ENCODE measurements around the gene AKAP6.
"Not testable (repeated sequence)": the region's sequence is repeated elsewhere in the genome, so short reads cannot be mapped to it uniquely, and the experiment has no call there.

Gene AKAP6

GRCh38 chr14:32374155-32374554 is 45.1 kb downstream of the AKAP6 start:
- DNase-seq: no peak

- DNase-seq: no peak
These were observed 46.6 kb downstream of the AKAP6 start for GRCh38 chr14:32375663-32376062.

GRCh38 chr14:32377046-32377646 is 48.0 kb downstream of the AKAP6 start:
- no peak for DNase-seq

GRCh38 chr14:32378284-32378683 is 49.2 kb downstream of the AKAP6 start:
- DNase-seq: no peak

- no peak for DNase-seq
These were observed 50.3 kb downstream of the AKAP6 start for GRCh38 chr14:32379447-32379846.

GRCh38 chr14:32381869-32382268 is 52.8 kb downstream of the AKAP6 start:
- no peak for DNase-seq

- no peak for DNase-seq
These were observed 53.6 kb downstream of the AKAP6 start for GRCh38 chr14:32382704-32383103.

- DNase-seq: no peak
These were observed 54.4 kb downstream of the AKAP6 start for GRCh38 chr14:32383364-32384009.

- no peak for DNase-seq
These were observed 55.4 kb downstream of the AKAP6 start for GRCh38 chr14:32384464-32384863.

- DNase-seq: not testable (repeated sequence)
These were observed 58.2 kb downstream of the AKAP6 start for GRCh38 chr14:32387295-32387694.

- DNase-seq: no peak
These were observed 64.0 kb downstream of the AKAP6 start for GRCh38 chr14:32393119-32393518.

- DNase-seq: no peak
These were observed 64.9 kb downstream of the AKAP6 start for GRCh38 chr14:32394038-32394437.

GRCh38 chr14:32396885-32397284 is 67.8 kb downstream of the AKAP6 start:
- no peak for DNase-seq

GRCh38 chr14:32397861-32398640 is 69.0 kb downstream of the AKAP6 start:
- no peak for DNase-seq

GRCh38 chr14:32399920-32400319 is 70.8 kb downstream of the AKAP6 start:
- no peak for DNase-seq

- DNase-seq: no peak
These were observed 71.4 kb downstream of the AKAP6 start for GRCh38 chr14:32400480-32400879.

- DNase-seq: no peak
These were observed 73.9 kb downstream of the AKAP6 start for GRCh38 chr14:32403021-32403420.

- DNase-seq: no peak
These were observed 74.6 kb downstream of the AKAP6 start for GRCh38 chr14:32403688-32404087.

- no peak for DNase-seq
These were observed 75.9 kb downstream of the AKAP6 start for GRCh38 chr14:32404784-32405573.

GRCh38 chr14:32405856-32406255 is 76.8 kb downstream of the AKAP6 start:
- no peak for DNase-seq

- DNase-seq: no peak
These were observed 78.0 kb downstream of the AKAP6 start for GRCh38 chr14:32407130-32407529.

- no peak for DNase-seq
These were observed 78.9 kb downstream of the AKAP6 start for GRCh38 chr14:32408018-32408417.

- DNase-seq: no peak
These were observed 83.0 kb downstream of the AKAP6 start for GRCh38 chr14:32412103-32412502.

Data from CD4-positive, alpha-beta T cell treated with Interleukin-6 for 4 hours (primary cell).